SK-N-SH (cell line): ENCODE measurements around the gene CSH2. TPM values are rescaled to one million over a fixed set of nuclear protein-coding genes. Genes with fewer than 3 reads are reported as not detected.
A peak's percentile ranks its signal among the peaks of the same experiment; 100 is the strongest.

Source experiments
- CTCF ChIA-PET: fragments of 300-600, 350-600 bp; formaldehyde crosslinking; extraction: SDS; loops from one replicate; lab custom pipeline; 2021; lab: Yijun Ruan, JAX
- POLR2A ChIA-PET: fragments of 350-600 bp; sonication (Branson Sonifier 250); formaldehyde crosslinking; extraction: SDS; loops from one replicate; lab custom pipeline; 2020; ENCODE audit warnings: antibody characterized with exemption, inconsistent platforms; lab: Yijun Ruan, JAX
- DNase-seq: peaks from one replicate; pipeline ENCODE4 v3.0.0; 2012
- H2AFZ ChIP-seq: fragments of 200-600 bp; sonication (generic); 2 replicates; pipeline ENCODE4 v1.8.1; 2016; ENCODE audit warnings: antibody characterized with exemption, mild to moderate bottlenecking, low read depth
- H3F3A ChIP-seq: fragments of 200-600 bp; sonication (generic); replicated peaks from 2 replicates; pipeline ENCODE3; 2016; ENCODE audit warnings: antibody characterized with exemption, mild to moderate bottlenecking; ENCODE audit not compliant: insufficient read depth
- H3K27ac ChIP-seq, 2 experiments: fragments of 200-500 bp in 1 of 2; fragments of 200-600 bp in 1 of 2; sonication (Bioruptor generic) in 1 of 2; sonication (generic), shearing (Covaris generic) in 1 of 2; 2 replicates each; pipeline versions ENCODE4 v1.5.1 to v1.6.1; 2014 to 2016; ENCODE audit warnings: low read depth in 2 of 2, inconsistent platforms in 1 of 2, low read length in 1 of 2, mild to moderate bottlenecking in 1 of 2, mixed read lengths in 1 of 2
- H3K27me3 ChIP-seq: fragments of 200-600 bp; sonication (generic), shearing (Covaris generic); 2 replicates; pipeline ENCODE4 v1.6.1; 2016; ENCODE audit warnings: mixed run types; ENCODE audit not compliant: insufficient read depth
- H3K36me3 ChIP-seq, 2 experiments: fragments of 200-500 bp in 1 of 2; fragments of 200-600 bp in 1 of 2; sonication (Bioruptor generic) in 1 of 2; sonication (generic) in 1 of 2; replicated peaks in 1 of 2; 2 replicates each; pipeline versions ENCODE3 to v1.5.1; 2014 to 2016; ENCODE audit warnings: low read length in 1 of 2, mild to moderate bottlenecking in 1 of 2; ENCODE audit not compliant: insufficient read depth in 2 of 2, control insufficient read depth in 1 of 2
- H3K4me1 ChIP-seq, 2 experiments: fragments of 200-500 bp in 1 of 2; fragments of 200-600 bp in 1 of 2; sonication (Bioruptor generic) in 1 of 2; sonication (generic), shearing (Covaris generic) in 1 of 2; 2 replicates each; pipeline versions ENCODE4 v1.5.1 to v1.6.1; 2014 to 2016; ENCODE audit warnings: low read depth in 1 of 2, low read length in 1 of 2, mixed run types in 1 of 2; ENCODE audit not compliant: insufficient read depth in 2 of 2, control insufficient read depth in 1 of 2
- H3K4me2 ChIP-seq: fragments of 200-600 bp; sonication (generic), shearing (Covaris generic); 2 replicates; pipeline ENCODE4 v1.6.1; 2017; ENCODE audit warnings: mixed run types
- H3K4me3 ChIP-seq, 2 experiments: fragments of 200-500 bp in 1 of 2; fragments of 200-600 bp in 1 of 2; sonication (Bioruptor generic) in 1 of 2; sonication (generic), shearing (Covaris generic) in 1 of 2; 2 replicates each; pipeline versions ENCODE4 v1.5.1 to v1.8.1; 2014 to 2016; ENCODE audit warnings: low read depth in 2 of 2, inconsistent platforms in 1 of 2, low read length in 1 of 2, mild to moderate bottlenecking in 1 of 2, mixed read lengths in 1 of 2, moderate library complexity in 1 of 2
- H3K79me2 ChIP-seq: fragments of 200-600 bp; sonication (generic); 2 replicates; pipeline ENCODE4 v1.8.1; 2017; ENCODE audit warnings: mild to moderate bottlenecking; ENCODE audit not compliant: insufficient read depth
- H3K9ac ChIP-seq: fragments of 200-600 bp; sonication (generic); 2 replicates; pipeline ENCODE4 v1.6.1; 2017; ENCODE audit warnings: mixed run types
- H3K9me2 ChIP-seq: fragments of 200-600 bp; sonication (generic); 2 replicates; pipeline ENCODE4 v1.6.1; 2017; ENCODE audit warnings: mixed run types
- H3K9me3 ChIP-seq: fragments of 200-600 bp; sonication (generic); 2 replicates; pipeline ENCODE4 v1.6.1; 2017; ENCODE audit warnings: mixed run types, mild to moderate bottlenecking, moderate library complexity
- H4K20me1 ChIP-seq: fragments of 200-600 bp; sonication (generic); 2 replicates; pipeline ENCODE4 v1.6.1; 2017; ENCODE audit warnings: mild to moderate bottlenecking, mixed run types; ENCODE audit not compliant: insufficient read depth
- CHD2 ChIP-seq: fragments of 150-350 bp; IDR thresholded peaks from 2 replicates; pipeline ENCODE4 v1.6.1; 2018; ENCODE audit warnings: low read length; ENCODE audit not compliant: partially characterized antibody
- EZH2phosphoT487 ChIP-seq: fragments of 200-600 bp; sonication (generic); IDR thresholded peaks from 2 replicates; pipeline ENCODE4 v1.6.1; 2017; ENCODE audit warnings: low read depth, mixed run types, mild to moderate bottlenecking, antibody characterized with exemption, moderate library complexity, borderline replicate concordance
- GABPA ChIP-seq: IDR thresholded peaks from 2 replicates; pipeline ENCODE4 v1.4.0; 2012; ENCODE audit warnings: low read depth, mild to moderate bottlenecking
- NRF1 ChIP-seq: IDR thresholded peaks from 2 replicates; pipeline ENCODE4 v1.6.1; 2012; ENCODE audit warnings: low read depth, mild to moderate bottlenecking, low read length
- PBX3 ChIP-seq: IDR thresholded peaks from 2 replicates; pipeline ENCODE4; 2012
- POLR2AphosphoS5 ChIP-seq: IDR thresholded peaks from 2 replicates; pipeline ENCODE4 v1.6.1; 2012; ENCODE audit warnings: low read depth, low read length
- RAD21 ChIP-seq: IDR thresholded peaks from 2 replicates; pipeline ENCODE4 v1.6.1; 2012; ENCODE audit warnings: mild to moderate bottlenecking, low read length
- SMC3 ChIP-seq: IDR thresholded peaks from 2 replicates; pipeline ENCODE4 v1.6.1; 2012; ENCODE audit warnings: low read depth, low read length, improper control_type of control experiment
- TAF1 ChIP-seq: IDR thresholded peaks from 2 replicates; pipeline ENCODE4 v1.6.1; 2012; ENCODE audit warnings: low read depth, mild to moderate bottlenecking, low read length, moderate library complexity, borderline replicate concordance
- TCF12 ChIP-seq: IDR thresholded peaks from 2 replicates; pipeline ENCODE4 v1.4.0; 2012
- WGBS: methylation state at CpG from one replicate; pipeline ENCODE4 v1.1.6; 2017; ENCODE audit warnings: low lambda C conversion rate; 5-methylcytosine and 5-hydroxymethylcytosine counted together
- polyA plus RNA-seq, 3 experiments: library from polyadenylated mRNA; depleted of rRNA; stranded (reverse); fragments of >200 nt; gene quantifications; 2 replicates each; pipeline ENCODE4 v1.2.3, GENCODE V29; 2012
- TF ChIP-seq, protein P1 (sequence below): fragments of 200-600 bp; sonication (generic); IDR thresholded peaks from 2 replicates; pipeline ENCODE4 v1.6.1; 2017; ENCODE audit warnings: antibody characterized with exemption, mild to moderate bottlenecking, moderate library complexity
- TF ChIP-seq, protein P2 (sequence below): IDR thresholded peaks from 2 replicates; pipeline ENCODE4 v1.4.0; 2012; ENCODE audit warnings: low read depth, borderline replicate concordance
- TF ChIP-seq, protein P3 (sequence below): IDR thresholded peaks from 2 replicates; pipeline ENCODE4 v1.4.0; 2012; ENCODE audit warnings: low read depth, borderline replicate concordance

Gene CSH2
- polyA plus RNA-seq, 1 of the 3 experiments (the other 2 are of a cell fraction): not detected

DNA sequence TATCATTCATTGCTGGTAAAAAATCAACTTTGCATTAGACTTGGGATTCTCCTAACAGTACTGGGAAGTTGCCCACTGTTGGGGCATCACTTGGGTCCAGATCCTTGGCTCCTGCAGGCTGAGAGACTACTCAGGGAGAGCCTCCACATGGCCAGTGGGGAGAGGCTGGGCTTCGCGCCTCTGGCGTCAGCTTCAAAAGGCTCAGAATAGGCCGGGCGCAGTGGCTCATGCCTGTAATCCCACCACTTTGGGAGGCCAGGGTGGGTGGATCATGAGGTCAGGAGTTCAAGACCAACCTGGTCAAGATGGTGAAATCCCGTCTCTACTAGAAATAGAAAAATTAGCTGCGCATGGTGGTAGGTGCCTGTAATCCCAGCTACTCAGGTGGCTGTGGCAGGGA lies 41.0 kb upstream of the CSH2 start:
- H2AFZ ChIP-seq: no peak overlapping the region
- no peak overlapping the region for H3K4me2 ChIP-seq
- H3K9me2 ChIP-seq: no peaks in the 10 kb centered on the region
- H3K27ac ChIP-seq: no peak overlapping the region
- no peaks in the 10 kb centered on the region; a peak in 1 of 4 replicates for H3K4me1 ChIP-seq
- no peaks in the 10 kb centered on the region for H3F3A ChIP-seq
- H3K79me2 ChIP-seq: no peaks in the 10 kb centered on the region
- 92% methylated on average over 7 of the region's 7 CpGs for WGBS
- no peak for DNase-seq
- H3K9ac ChIP-seq: no peak overlapping the region
- no peaks in the 10 kb centered on the region for H3K36me3 ChIP-seq
- no peaks in the 10 kb centered on the region for H4K20me1 ChIP-seq
- TF ChIP-seq CHD2 (no peak), POLR2AphosphoS5 (no peak), RAD21 (no peak), EZH2phosphoT487 (no peak), NRF1 (no peak), TAF1 (no peak), TCF12 (no peak), PBX3 (no peak)
- TF ChIP-seq, protein P1, sequence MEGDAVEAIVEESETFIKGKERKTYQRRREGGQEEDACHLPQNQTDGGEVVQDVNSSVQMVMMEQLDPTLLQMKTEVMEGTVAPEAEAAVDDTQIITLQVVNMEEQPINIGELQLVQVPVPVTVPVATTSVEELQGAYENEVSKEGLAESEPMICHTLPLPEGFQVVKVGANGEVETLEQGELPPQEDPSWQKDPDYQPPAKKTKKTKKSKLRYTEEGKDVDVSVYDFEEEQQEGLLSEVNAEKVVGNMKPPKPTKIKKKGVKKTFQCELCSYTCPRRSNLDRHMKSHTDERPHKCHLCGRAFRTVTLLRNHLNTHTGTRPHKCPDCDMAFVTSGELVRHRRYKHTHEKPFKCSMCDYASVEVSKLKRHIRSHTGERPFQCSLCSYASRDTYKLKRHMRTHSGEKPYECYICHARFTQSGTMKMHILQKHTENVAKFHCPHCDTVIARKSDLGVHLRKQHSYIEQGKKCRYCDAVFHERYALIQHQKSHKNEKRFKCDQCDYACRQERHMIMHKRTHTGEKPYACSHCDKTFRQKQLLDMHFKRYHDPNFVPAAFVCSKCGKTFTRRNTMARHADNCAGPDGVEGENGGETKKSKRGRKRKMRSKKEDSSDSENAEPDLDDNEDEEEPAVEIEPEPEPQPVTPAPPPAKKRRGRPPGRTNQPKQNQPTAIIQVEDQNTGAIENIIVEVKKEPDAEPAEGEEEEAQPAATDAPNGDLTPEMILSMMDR: no peak
- TF ChIP-seq, protein P2, sequence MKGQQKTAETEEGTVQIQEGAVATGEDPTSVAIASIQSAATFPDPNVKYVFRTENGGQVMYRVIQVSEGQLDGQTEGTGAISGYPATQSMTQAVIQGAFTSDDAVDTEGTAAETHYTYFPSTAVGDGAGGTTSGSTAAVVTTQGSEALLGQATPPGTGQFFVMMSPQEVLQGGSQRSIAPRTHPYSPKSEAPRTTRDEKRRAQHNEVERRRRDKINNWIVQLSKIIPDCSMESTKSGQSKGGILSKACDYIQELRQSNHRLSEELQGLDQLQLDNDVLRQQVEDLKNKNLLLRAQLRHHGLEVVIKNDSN: no peak
- TF ChIP-seq, protein P3, sequence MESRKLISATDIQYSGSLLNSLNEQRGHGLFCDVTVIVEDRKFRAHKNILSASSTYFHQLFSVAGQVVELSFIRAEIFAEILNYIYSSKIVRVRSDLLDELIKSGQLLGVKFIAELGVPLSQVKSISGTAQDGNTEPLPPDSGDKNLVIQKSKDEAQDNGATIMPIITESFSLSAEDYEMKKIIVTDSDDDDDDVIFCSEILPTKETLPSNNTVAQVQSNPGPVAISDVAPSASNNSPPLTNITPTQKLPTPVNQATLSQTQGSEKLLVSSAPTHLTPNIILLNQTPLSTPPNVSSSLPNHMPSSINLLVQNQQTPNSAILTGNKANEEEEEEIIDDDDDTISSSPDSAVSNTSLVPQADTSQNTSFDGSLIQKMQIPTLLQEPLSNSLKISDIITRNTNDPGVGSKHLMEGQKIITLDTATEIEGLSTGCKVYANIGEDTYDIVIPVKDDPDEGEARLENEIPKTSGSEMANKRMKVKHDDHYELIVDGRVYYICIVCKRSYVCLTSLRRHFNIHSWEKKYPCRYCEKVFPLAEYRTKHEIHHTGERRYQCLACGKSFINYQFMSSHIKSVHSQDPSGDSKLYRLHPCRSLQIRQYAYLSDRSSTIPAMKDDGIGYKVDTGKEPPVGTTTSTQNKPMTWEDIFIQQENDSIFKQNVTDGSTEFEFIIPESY: no peak
- no peaks in the 10 kb centered on the region for H3K9me3 ChIP-seq
- no peak overlapping the region for H3K4me3 ChIP-seq
- ChIA-PET POLR2A (no interaction called here), CTCF (interaction anchor here (1.4 to 6.7 kb wide), 4 partner anchors 55 to 219 kb away, joined by 3 to 214 read pairs (median 50); no protein-coding TSS in a partner anchor)
- peaks cover 50% of the 10 kb centered on the region for H3K27me3 ChIP-seq

GRCh38 chr17:63911657-63912100 lies 38.2 kb upstream of the CSH2 start:
- DNase-seq: peak; percentile 88
- 55% methylated on average over 6 of the region's 8 CpGs for WGBS
- CTCF ChIA-PET: interaction anchor here (0.6 to 4.6 kb wide), 50 partner anchors 8 to 486 kb away, joined by 3 to 88 read pairs (median 5); partner anchors contain the start of genes GH2 and ICAM2
- POLR2A ChIA-PET: interaction anchor here (0.6 kb wide), 1 partner anchor 371 kb away, joined by 5 read pairs; no protein-coding TSS in a partner anchor
- Histone ChIP-seq H3K9me2 (no peaks in the 10 kb centered on the region), H2AFZ (no peak overlapping the region), H3K9me3 (no peaks in the 10 kb centered on the region), H3K79me2 (no peaks in the 10 kb centered on the region), H3K27me3 (peaks cover 43% of the 10 kb centered on the region), H3K27ac (no peak overlapping the region), H4K20me1 (no peaks in the 10 kb centered on the region), H3K36me3 (no peaks in the 10 kb centered on the region), H3K9ac (no peak overlapping the region), H3F3A (no peaks in the 10 kb centered on the region), H3K4me2 (no peak overlapping the region), H3K4me3 (no peak overlapping the region), H3K4me1 (no peaks in the 10 kb centered on the region; a peak in 1 of 4 replicates)
- TF ChIP-seq GABPA: no peak
- TF ChIP-seq SMC3: peak; percentile 30; the same call in 1 of the 2 replicates
- TF ChIP-seq, protein P1: peak; percentile 70
- TF ChIP-seq RAD21: peak; percentile 62
